PC-3 (cell line): ENCODE measurements around the gene ACOT11. TPM values are rescaled to one million over a fixed set of nuclear protein-coding genes. Genes with fewer than 3 reads are reported as not detected.

ENCODE experiments used
- ATAC-seq: fragments of 200-7000 bp; cut with Tn5 transposase; 2 replicates; pipeline ENCODE4 v1.9.1; 2020; ENCODE audit warnings: mild to moderate bottlenecking, moderate library complexity
- BruUV-seq: library from RNA; stranded (reverse); fragments of 400-500 nt; replicated peaks from 2 replicates; lab custom pipeline; 2021; lab: Mats Ljungman, UMichigan
- CTCF ChIA-PET: fragments of 300-600 bp; sonication (Branson Sonifier 250); formaldehyde crosslinking; loops from one replicate; lab custom pipeline; 2022; ENCODE audit warnings: antibody characterized with exemption; lab: Charles Lee
- POLR2A ChIA-PET: fragments of 300-600 bp; sonication (Branson Sonifier 250); formaldehyde crosslinking; loops from one replicate; lab custom pipeline; 2022; ENCODE audit warnings: antibody characterized with exemption; ENCODE audit not compliant: unreplicated experiment; lab: Charles Lee
- DNase-seq: peaks from one replicate; pipeline ENCODE4 v3.0.0-alpha.2; 2015
- H2AFZ ChIP-seq: fragments of 300-600 bp; sonication (generic); 2 replicates; pipeline ENCODE4 v1.6.0; 2016; ENCODE audit warnings: antibody characterized with exemption, low read length
- H3F3A ChIP-seq: fragments of 300-600 bp; sonication (generic); one replicate; pipeline ENCODE4 v1.6.0; 2017; ENCODE audit warnings: antibody characterized with exemption, low read length, control low read depth, mild to moderate bottlenecking; ENCODE audit not compliant: unreplicated experiment
- H3K27ac ChIP-seq: fragments of 300-600 bp; sonication (generic); 2 replicates; pipeline ENCODE4 v1.5.1; 2016; ENCODE audit warnings: mild to moderate bottlenecking, low read length
- H3K27me3 ChIP-seq: fragments of 300-600 bp; sonication (generic); 2 replicates; pipeline ENCODE4 v1.6.1; 2016; ENCODE audit warnings: low read length, mixed read lengths
- H3K36me3 ChIP-seq: fragments of 300-600 bp; sonication (generic); 2 replicates; pipeline ENCODE4 v1.6.1; 2016; ENCODE audit warnings: low read depth, mixed run types, low read length, mixed read lengths
- H3K4me1 ChIP-seq: fragments of 300-600 bp; sonication (generic); 2 replicates; pipeline ENCODE4 v1.5.1; 2016; ENCODE audit warnings: low read length; ENCODE audit not compliant: insufficient read depth
- H3K4me2 ChIP-seq: fragments of 300-600 bp; sonication (generic); 2 replicates; pipeline ENCODE4 v1.6.0; 2016; ENCODE audit warnings: low read length
- H3K4me3 ChIP-seq: fragments of 300-600 bp; sonication (generic); 2 replicates; pipeline ENCODE4 v1.5.1; 2016; ENCODE audit warnings: mild to moderate bottlenecking, low read length, mixed read lengths
- H3K79me2 ChIP-seq: fragments of 300-600 bp; sonication (generic); 2 replicates; pipeline ENCODE4 v1.6.1; 2017; ENCODE audit warnings: low read length, mixed read lengths
- H3K9ac ChIP-seq: fragments of 300-600 bp; sonication (generic); 2 replicates; pipeline ENCODE4 v1.6.0; 2016; ENCODE audit warnings: mild to moderate bottlenecking, low read length
- H3K9me2 ChIP-seq: fragments of 300-600 bp; sonication (generic); replicated peaks from 2 replicates; pipeline ENCODE4 v1.6.1; 2016; ENCODE audit warnings: mixed run types, low read length, mixed read lengths
- H3K9me3 ChIP-seq: fragments of 300-600 bp; sonication (generic); 2 replicates; pipeline ENCODE4 v1.6.1; 2016; ENCODE audit warnings: low read length, mixed read lengths
- H4K20me1 ChIP-seq: fragments of 300-600 bp; sonication (generic); 2 replicates; pipeline ENCODE4 v1.6.1; 2016; ENCODE audit warnings: low read length, mixed read lengths
- EZH2 ChIP-seq: fragments of 300-600 bp; sonication (generic); IDR thresholded peaks from one replicate; pipeline ENCODE4 v1.6.1; 2017; ENCODE audit warnings: antibody characterized with exemption, mild to moderate bottlenecking, low read length; ENCODE audit not compliant: unreplicated experiment
- EZH2phosphoT487 ChIP-seq: fragments of 300-600 bp; sonication (generic); IDR thresholded peaks from 2 replicates; pipeline ENCODE4 v1.6.1; 2018; ENCODE audit warnings: mild to moderate bottlenecking, antibody characterized with exemption, low read length, borderline replicate concordance
- intact Hi-C: fragments of 100-400 bp; cut with micrococcal nuclease; formaldehyde crosslinking; loops from 2 replicates; pipeline ENCODE4 v1.9.0; 2023
- total RNA-seq: library from RNA; depleted of rRNA; stranded (reverse); fragments of >200 nt; gene quantifications from 2 replicates; pipeline ENCODE4 v1.2.3, GENCODE V29; 2014
- TF ChIP-seq, protein P1 (sequence below): fragments of 300-600 bp; sonication (generic); conservative IDR thresholded peaks from 2 replicates; pipeline ENCODE4 v1.5.1; 2017; ENCODE audit warnings: antibody characterized with exemption, low read depth, mild to moderate bottlenecking, low read length

Gene ACOT11
- total RNA-seq, 1 experiment from 2014 or later, result 5.0 TPM

DNA sequence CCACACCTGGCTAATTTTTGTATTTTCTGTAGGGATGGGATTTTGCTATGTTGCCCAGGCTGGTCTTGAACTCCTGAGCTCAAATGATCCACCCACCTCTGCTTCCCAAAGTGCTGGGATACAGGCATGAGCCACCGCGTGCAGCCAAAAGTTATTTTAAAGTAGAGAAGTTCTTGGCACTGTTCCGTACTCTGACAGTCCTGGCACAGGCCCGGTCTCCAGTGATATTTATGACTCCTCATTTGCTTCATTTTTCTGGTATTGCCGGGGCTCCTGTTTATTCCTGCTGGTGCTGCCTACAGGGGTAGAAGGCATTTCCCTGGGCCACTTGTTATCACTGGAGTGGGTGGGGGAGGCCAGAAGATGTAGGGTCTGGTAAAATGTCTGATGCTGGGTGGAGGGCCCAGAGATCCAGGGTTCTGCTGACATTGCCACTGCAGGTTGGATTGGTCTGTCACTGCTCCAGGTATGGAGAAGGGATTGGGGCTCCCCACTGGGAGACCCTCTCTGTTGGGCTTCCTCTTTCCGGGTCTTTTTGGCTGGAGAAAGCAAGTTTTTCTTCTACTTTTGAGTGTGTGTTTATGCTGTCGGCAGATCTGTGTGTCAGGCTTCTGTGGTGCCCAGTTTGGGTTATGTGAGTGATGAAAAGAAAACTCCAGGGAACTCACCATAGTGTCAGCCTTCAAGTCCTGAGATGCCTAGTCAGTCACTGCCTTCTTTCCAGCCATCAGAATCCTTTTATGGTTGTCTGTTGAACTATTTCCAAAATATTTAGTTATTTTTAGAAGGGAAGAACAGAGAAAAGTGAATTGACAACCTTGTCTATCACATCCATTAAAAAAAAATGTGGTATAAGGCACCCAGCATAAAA, 98.0 kb downstream of the ACOT11 start:
- intact Hi-C loops, result no loop called here
- BruUV-seq, result no TSS peak
- DNase-seq, result no peak

DNA sequence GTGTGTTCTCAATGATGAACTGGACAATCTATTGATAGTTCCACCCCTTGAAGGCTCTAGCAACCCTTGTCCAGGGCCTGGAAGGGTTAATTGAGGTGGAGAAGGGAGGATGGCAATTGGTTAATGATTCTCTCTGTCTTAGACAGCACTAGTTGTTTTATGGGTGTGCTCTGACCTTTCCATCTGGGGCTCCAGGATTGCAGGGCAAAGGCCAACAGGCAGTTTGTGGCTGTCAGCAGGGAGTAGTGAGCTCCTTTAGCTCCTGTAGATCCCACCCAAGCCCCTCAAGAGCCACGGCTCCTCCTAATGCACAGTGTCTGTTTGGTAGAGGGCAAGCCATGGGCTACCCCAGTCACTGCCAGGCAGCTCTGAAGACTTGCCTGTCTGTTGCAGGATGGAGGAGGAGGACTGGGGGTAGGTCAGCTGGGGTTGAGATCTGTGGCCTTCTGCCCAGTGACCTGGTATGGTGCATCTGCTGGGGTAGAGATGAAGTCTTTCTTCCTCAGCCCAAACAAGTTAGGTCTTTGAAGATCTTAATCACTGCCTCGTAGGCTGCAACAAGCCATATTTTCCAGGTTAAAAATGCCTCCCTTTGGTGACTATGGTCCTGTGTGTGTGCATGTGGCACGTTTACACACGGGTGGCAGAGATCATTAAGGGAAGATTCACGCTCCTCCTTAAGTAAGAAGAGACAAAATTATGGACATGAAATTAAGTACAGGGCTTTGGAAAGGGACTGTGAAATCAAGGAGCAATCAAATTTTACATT, 101.3 kb downstream of the ACOT11 start:
- Histone ChIP-seq H3K4me3 (no peak overlapping the region), H3K9me2 (no peaks in the 10 kb centered on the region), H3K27me3 (peaks cover 23% of the 10 kb centered on the region; the same call in 1 of the 2 replicates), H2AFZ (no peak overlapping the region), H3K4me2 (no peak overlapping the region), H3K27ac (no peak overlapping the region), H3K79me2 (no peaks in the 10 kb centered on the region), H3K9me3 (no peaks in the 10 kb centered on the region), H3K36me3 (no peaks in the 10 kb centered on the region), H3F3A (no peaks in the 10 kb centered on the region), H3K9ac (no peak overlapping the region), H3K4me1 (no peaks in the 10 kb centered on the region), H4K20me1 (no peaks in the 10 kb centered on the region)
- no TSS peak for BruUV-seq
- intact Hi-C loops, result no loop called here
- ChIA-PET CTCF (no interaction called here), POLR2A (no interaction called here)
- DNase-seq, result no peak
- TF ChIP-seq EZH2phosphoT487 (no peak), EZH2 (no peak)
- TF ChIP-seq, protein P1, sequence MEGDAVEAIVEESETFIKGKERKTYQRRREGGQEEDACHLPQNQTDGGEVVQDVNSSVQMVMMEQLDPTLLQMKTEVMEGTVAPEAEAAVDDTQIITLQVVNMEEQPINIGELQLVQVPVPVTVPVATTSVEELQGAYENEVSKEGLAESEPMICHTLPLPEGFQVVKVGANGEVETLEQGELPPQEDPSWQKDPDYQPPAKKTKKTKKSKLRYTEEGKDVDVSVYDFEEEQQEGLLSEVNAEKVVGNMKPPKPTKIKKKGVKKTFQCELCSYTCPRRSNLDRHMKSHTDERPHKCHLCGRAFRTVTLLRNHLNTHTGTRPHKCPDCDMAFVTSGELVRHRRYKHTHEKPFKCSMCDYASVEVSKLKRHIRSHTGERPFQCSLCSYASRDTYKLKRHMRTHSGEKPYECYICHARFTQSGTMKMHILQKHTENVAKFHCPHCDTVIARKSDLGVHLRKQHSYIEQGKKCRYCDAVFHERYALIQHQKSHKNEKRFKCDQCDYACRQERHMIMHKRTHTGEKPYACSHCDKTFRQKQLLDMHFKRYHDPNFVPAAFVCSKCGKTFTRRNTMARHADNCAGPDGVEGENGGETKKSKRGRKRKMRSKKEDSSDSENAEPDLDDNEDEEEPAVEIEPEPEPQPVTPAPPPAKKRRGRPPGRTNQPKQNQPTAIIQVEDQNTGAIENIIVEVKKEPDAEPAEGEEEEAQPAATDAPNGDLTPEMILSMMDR, result no peak
- no peak for ATAC-seq

More for the DNA sequence above, 98.0 kb downstream of the ACOT11 start:
- no peak for ATAC-seq
- Histone ChIP-seq H3K4me3 (no peak overlapping the region), H3K4me1 (no peaks in the 10 kb centered on the region), H3K9me2 (no peaks in the 10 kb centered on the region), H3K9me3 (no peaks in the 10 kb centered on the region), H3F3A (no peaks in the 10 kb centered on the region), H3K4me2 (no peak overlapping the region), H4K20me1 (no peaks in the 10 kb centered on the region), H3K27me3 (peaks cover 14% of the 10 kb centered on the region; the same call in 1 of the 2 replicates), H2AFZ (no peak overlapping the region), H3K27ac (no peak overlapping the region), H3K36me3 (no peaks in the 10 kb centered on the region), H3K79me2 (no peaks in the 10 kb centered on the region), H3K9ac (no peak overlapping the region)
- TF ChIP-seq, protein P1, result no peak
- TF ChIP-seq EZH2phosphoT487, result no peak
- TF ChIP-seq EZH2, result no peak
- CTCF ChIA-PET, result no interaction called here
- POLR2A ChIA-PET, result no interaction called here
